Stimulated activated CD4-positive, alpha-beta T cell treated with anti-CD3 and anti-CD28 coated beads, Interleukin-4, amount 100 ng/mL, for 1 hour (primary cell): ENCODE data around the gene SBDS.
A peak's percentile ranks its signal among the peaks of the same experiment; 100 is the strongest.
"Not testable (repeated sequence)": the region's sequence is repeated elsewhere in the genome, so short reads cannot be mapped to it uniquely, and the experiment has no call there.

Experiments
- DNase-seq: peaks from one replicate; pipeline ENCODE4 v3.0.0-alpha.2; 2020

Gene SBDS

DNA sequence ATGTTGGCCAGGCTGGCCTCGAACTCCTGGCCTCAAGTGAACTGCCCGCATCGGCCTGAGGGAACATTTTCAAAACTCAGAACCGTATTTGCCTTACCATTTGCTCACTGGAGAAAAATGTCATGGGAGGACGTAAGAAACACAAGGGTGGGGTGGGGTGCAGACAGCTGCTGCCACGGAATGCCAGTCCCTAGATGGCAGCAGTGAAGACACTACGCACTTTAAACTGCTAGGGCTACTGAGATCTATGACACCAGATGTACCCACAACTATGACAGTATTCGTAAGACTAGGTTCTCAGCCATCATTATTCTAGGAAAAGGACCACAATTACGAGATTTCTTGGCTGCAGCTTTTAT lies 716 bp downstream of the SBDS start:
- DNase-seq, result peak; percentile 29

GRCh38 chr7:66994051-66994450 lies 1.3 kb downstream of the SBDS start:
- DNase-seq, result not testable (repeated sequence)

DNA sequence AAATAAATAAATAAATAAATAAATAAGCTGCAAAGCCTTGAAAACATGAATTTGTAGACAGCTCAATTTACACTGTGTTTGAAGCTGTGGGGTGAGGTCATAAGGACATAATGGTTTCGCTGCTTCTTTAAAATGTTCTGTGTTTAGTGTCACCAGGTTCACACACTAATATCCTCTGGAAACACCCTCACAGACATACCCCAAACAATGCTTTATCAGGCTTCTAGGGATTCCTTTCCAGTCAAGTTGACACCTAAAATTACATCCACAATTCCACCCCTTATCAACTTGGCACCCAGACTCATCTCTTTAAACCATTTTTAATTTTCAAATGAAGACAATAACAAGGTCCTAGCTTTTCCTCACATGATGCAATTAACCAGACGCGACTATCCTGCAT lies 5.8 kb downstream of the SBDS start:
- not testable (repeated sequence) for DNase-seq

DNA sequence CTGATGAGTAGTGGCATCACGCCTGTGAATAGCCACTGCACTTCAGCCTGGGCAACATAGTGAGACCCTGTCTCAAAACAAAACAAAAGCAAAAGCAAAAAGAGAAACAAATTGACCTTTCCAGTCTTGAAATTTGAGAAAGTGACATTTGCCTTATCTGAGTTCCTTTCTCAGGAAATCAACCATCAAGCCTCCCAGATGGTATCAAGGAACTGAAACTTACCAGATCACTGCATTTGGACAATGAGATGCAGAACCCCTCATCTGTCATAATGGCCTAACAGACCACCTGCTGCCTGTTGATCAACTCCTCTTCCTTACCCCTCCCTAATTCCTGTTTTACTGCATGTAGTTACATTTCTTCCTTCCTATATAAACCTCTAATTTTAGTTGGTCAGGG lies 15.1 kb downstream of the SBDS start:
- not testable (repeated sequence) for DNase-seq

- not testable (repeated sequence) for DNase-seq
Measured at GRCh38 chr7:66979013-66979412, 16.4 kb downstream of the SBDS start.

DNA sequence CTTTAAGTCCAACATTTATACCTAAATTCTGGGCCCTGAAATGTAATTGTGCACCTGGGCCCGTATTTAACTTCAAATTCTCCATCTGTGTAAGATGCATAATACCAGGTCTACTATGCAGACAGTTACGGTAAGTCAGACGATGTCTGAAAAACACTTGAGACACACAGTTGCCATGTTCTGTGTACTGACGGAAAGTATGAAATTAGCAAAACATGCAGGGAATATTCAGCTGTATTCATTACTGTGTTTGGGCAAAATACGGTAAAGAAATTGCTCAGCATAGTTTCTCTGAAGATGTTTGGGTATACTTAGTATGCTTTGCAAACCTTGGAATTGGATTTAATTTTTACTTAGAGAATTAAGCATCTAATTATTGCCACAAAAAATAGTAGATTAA lies 17.1 kb downstream of the SBDS start:
- not testable (repeated sequence) for DNase-seq

- no peak for DNase-seq
Measured at GRCh38 chr7:66974986-66975590, 20.3 kb downstream of the SBDS start.

DNA sequence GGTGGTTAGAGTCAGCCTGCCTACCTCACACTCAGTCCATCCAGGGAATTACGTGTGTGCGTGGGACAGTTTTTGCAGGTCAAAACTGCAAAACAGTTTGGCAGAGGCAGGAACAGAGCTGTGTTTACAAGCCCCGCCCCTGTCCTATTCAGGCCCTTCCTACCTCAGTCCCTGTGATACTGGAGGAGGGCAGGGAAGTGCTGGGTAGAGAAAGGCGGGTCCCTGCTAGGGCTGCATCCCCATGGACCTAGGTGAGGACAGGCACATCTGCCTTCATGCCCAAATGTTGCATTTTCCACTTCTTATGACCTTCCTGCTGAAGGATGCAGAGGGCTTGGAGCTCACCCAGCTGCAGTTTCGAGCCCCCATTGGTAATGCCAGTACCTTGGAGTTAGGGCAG lies 25.1 kb downstream of the SBDS start:
- DNase-seq, result no peak

GRCh38 chr7:66969001-66969400 lies 26.4 kb downstream of the SBDS start:
- DNase-seq, result not testable (repeated sequence)

- DNase-seq, result no peak
Measured at GRCh38 chr7:66967029-66967428, 28.4 kb downstream of the SBDS start.

- no peak for DNase-seq
Measured at GRCh38 chr7:66964411-66964810, 31.0 kb downstream of the SBDS start.

GRCh38 chr7:66961096-66961495 lies 34.3 kb downstream of the SBDS start:
- no peak for DNase-seq

- DNase-seq, result no peak
Measured at GRCh38 chr7:66960192-66960591, 35.2 kb downstream of the SBDS start.

- no peak for DNase-seq
Measured at GRCh38 chr7:66958538-66959350, 36.6 kb downstream of the SBDS start.

DNA sequence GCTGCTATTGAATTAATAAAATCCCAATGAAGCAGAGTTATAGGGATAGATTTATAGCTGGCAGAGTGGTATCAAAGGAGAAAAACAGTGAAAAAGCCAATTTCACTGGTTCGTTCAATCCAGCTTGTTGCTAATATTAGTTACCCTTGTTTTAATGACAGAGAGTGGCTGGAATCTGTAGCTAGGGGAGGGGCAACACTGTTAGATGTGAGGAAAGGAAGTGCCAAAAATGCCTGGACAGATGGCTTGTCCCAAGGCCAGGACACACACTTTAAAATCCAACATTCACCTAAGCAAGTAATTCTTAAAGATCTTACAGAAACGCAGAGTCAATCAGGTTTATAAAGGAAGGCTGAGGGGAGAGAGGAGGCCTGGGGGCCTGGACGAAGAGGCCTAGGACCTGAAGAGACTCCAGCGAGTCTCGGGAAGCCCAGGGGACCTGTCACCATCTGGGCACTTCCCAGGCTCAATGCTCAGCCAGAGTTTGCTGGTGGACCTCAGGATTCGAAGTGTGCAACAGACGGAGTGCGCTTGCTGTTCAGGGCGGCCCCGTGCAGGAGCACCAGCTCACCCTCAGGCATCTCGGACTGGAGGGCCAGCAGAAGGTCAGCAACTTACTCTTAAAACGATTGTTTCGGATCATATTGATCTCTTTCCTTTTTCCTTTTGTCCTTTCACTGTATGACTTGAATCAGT lies 37.6 kb downstream of the SBDS start:
- no peak for DNase-seq

DNA sequence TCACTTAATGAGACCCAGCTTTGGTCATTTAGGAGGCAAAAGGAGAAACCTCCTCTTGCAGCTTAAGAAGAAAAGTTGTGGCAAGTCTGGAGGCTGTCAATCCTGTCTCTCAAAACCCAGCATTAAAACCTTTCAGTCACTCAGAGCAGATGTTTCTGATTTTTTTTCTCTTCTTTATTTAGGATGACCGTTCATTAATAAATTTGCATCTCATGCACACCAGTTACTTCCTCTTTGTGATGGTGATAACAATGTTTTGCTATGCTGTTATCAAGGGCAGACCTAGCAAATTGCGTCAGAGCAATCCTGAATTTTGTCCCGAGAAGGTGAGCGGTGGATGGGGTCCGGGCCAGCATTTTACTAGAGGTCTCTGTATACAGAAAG lies 42.4 kb downstream of the SBDS start:
- DNase-seq, result no peak

DNA sequence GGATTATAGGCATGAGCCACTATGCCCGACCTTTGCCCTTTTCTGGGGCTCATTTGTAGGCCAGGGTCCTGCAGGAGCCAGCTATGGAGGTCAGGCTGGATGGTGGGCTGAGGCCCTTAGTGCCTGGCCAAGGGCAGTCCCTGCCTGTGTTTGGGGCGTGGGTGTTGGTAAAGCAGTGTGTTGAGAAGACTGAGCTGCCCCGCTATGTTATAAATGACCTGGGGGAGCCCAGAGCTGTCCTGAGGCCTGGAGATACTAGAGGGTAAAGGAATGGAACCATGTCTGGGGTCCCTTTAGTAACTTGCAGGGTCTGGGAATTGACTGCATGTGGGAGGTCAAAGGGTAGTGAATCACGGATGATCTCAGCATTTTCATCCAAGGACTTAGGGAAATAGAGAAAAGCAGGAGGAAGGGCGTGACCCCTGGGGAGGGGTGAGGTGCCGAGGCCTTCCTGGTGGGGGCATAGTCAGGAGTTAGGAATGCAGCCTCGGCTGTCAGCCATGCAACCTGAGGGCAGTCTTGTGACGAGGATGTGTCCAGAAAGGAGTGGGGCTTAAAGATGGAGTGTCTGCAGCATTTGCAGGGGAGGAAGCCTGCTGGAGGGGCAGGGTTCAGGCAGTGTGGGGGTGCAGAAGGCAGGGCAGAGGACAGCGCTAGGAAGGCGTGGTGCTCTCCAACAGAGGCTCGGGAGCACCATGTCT lies 42.9 kb downstream of the SBDS start:
- DNase-seq, result no peak

DNA sequence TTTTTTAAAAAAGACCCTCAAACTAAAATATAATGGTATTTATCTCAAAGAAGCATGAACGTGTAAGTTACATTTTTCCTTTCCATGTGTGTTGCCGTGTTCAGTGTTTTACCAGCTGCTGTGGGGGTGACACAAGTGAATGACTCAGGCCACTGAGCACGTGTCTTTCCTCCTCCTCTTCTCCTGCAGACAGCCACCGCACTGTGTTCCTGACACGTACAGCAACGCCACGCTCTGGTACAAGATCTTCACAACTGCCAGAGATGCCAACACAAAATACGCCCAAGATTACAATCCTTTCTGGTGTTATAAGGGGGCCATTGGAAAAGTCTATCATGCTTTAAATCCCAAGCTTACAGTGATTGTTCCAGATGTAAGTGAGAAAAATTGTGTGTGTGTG lies 44.6 kb downstream of the SBDS start:
- no peak for DNase-seq

DNA sequence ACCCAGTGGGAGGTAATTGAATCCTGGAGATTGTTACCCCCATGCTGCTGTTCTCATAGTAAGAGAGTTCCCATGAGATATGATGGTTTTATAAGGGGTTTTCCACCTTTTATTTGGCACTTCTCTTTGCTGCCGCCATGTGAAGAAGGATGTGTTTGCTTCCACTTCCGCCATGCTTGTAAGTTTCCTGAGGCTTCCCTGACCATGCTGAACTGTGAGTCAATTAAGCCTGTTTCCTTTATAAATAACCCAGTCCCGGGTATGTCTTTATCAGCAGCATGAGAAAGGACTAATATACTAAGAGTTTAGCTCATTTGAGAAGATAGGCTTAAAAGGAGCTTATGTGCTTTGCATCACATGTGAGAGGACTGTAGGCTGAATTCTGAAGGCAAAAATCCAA lies 45.1 kb downstream of the SBDS start:
- DNase-seq, result no peak

DNA sequence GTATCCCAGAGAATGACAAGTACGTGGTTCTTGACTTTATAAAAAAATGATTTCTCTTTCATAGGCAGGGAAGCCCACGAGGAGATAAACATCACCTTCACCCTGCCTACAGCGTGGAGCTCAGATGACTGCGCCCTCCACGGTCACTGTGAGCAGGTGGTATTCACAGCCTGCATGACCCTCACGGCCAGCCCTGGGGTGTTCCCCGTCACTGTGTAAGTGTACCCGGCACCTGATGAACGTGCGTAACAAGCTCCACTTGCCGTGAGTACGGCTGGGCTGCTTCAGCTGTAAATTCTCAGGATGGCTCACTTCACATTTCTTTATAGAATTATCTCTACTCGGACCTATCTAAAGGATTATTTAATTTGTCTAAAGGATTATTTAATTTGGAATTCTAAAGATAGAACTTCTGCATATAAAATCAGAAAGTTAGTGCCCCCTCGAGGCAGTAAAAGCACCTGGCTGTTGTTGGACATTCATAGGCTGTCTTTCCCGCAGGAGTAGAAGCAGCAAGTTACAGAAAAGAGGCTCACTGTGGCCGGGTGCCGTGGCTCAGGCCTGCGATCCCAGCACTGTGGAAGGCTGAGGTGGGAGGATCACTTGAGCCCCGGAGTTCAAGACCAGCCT lies 46.8 kb downstream of the SBDS start:
- no peak for DNase-seq

DNA sequence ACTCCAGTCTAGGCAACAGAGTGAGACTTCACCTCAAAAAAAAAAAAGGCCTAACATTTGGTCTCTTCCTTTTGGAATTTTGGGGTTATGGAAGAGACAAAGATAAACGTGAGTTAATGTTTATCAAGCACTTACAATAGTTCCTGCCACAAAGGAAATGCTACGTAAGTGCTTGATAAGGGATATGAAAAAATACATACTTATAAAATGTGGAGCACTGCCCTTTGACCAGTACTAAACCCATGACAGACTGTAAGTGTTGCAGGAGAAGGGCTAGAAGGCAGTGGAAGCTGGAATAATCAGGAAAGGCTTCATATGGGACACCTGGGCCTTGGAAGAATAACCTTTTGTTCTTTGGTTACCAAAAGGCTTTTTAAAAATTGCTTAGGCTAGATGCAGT lies 48.8 kb downstream of the SBDS start:
- DNase-seq, result no peak

DNA sequence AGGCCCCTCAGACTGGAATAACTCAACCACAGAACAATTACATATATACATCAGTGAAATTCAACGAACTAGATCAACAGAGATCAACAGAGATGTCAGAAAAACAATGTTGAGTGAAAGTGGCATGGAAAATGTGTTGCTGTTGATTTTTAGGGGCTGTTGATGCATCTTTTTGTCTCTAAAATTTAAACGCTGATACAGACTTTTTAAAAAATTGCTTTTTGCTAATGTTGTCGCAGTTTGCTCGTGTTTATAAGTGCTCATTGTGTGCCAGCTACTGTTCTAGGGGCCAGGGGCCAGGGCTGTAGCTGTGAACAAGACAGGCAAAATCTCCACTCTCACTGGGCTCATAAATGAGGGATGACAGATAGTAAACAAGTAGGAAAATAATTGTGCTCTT lies 56.1 kb downstream of the SBDS start:
- no peak for DNase-seq

GRCh38 chr7:66937940-66938339 lies 57.4 kb downstream of the SBDS start:
- DNase-seq, result no peak
